HG03139 (cell line): ENCODE results near the gene TMEM130.

Source experiments
- ATAC-seq: cut with Tn5 transposase; IDR thresholded peaks from one replicate; pipeline ENCODE4 v1.9.1; 2021; ENCODE audit not compliant: unreplicated experiment

Gene TMEM130

DNA sequence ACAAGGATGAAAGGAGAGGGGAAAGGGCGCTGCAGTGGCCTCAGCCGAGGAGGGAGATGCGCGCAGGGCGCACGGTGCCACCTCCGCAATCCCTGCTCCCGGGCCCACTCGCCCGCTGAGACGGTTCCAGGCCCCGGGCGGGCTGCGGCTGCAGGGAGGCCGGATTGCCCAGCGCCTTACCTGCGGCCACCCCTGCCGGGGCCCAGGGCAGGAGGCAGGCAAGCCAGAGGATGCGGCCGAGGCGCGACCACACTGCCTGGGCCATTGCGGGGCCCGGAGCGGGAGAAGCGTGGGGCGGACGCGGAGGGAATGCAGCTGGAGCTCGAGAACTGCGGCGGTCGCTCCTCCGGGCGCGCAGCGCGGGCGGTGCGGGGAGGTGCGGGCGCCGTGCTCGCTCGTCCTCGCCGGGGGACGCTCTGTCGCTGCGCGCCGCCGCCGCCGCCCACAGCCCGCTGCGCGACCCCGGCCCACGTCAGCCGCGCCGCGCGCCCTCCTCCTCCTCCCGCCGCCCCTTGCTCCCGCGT lies at the start of gene TMEM130:
Gene TMEM130, minus strand, starts transcription at position 418 of the 524 bp plus-strand sequence. Its CDS starts 153 bp downstream, at position 265.
- no peak for ATAC-seq

DNA sequence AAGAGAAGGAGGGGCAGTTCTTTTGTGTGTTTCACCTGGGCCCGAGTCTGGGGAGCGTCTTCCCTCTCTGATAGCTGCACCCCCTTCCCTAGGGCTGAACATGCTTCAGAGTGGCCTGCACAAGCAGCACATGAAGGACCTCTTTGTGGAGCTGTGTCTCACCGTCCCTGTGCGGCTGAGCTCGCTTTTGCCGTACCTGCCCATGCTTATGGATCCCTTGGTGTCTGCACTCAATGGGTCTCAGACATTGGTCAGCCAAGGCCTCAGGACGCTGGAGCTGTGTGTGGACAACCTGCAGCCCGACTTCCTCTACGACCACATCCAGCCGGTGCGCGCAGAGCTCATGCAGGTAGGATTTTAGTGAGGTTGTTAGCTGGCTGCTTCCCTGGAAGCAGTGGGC lies 47.5 kb upstream of the TMEM130 start:
- ATAC-seq = no peak

DNA sequence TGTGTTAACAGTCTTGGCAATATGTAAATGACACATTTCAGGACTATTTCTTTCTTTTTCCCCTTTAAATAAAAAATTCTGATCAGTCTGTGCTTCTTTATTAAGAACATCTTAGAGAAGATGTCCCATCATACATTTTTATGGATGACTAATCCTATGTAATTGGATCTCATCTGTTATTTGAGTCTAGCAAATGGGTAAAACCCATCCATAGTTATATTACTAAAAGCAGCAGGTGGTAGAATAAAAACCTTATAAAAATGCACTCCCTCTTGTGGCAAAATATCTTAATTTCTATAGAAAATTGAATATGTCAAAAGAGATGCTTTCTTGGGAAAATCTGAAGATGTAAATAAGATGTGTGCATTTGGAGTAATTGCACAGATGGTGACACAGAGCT lies 43.8 kb upstream of the TMEM130 start:
- ATAC-seq = no peak

GRCh38 chr7:98913026-98913425 lies 43.2 kb upstream of the TMEM130 start:
- ATAC-seq = no peak

GRCh38 chr7:98911916-98912315 lies 42.1 kb upstream of the TMEM130 start:
- no peak for ATAC-seq

GRCh38 chr7:98910427-98910826 lies 40.6 kb upstream of the TMEM130 start:
- no peak for ATAC-seq

DNA sequence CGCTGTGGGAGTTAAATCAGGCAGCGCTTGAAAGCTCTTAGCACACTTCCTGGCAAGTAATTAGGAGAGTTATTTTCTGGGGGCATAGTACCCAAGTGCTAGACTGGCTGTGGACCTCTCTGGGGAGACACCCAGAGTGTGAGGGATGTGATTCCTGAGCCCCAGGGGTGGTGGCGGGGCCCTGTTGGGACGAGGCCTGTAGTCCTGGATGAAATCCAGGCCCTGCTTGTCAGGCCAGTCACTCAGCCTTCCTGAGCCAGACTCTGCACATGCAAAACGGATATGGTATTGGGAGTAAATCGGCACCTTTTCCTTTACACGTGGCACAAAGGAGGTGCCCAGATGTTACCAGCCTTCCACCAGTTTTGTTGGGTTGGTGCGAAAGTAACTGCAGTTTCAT lies 39.7 kb upstream of the TMEM130 start:
- ATAC-seq = no peak

DNA sequence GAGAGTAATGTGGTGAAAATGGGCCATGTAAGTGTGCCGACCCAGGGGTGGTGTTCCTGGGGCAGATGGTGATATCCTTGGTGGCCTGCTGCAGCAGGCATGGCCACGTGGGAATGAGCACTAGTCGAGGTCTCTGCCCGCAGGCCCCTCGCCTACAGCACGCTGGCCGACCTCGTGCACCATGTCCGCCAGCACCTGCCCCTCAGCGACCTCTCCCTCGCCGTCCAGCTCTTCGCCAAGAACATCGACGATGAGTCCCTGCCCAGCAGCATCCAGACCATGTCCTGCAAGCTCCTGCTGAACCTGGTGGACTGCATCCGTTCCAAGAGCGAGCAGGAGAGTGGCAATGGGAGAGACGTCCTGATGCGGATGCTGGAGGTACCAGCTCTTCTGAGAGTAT lies 38.8 kb upstream of the TMEM130 start:
- no peak for ATAC-seq

GRCh38 chr7:98907570-98907969 lies 37.8 kb upstream of the TMEM130 start:
- no peak for ATAC-seq

DNA sequence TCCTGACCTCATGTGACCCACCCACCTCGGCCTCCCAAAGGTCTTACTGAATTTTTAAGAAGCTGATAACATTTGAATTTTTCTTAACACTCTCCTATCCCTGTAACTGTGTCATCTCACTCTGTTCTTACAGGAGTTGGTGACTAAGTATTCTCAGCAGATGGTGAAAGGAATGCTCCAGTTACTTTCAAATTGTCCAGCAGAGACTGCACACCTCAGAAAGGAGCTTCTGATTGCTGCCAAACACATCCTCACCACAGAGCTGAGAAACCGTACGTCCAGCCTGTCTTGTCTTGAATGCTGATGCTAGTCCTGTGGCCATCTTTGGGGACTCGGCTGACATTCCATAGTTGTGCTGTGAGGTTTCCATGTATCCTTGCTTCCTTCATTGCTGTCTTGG lies 33.4 kb upstream of the TMEM130 start:
- ATAC-seq = no peak

DNA sequence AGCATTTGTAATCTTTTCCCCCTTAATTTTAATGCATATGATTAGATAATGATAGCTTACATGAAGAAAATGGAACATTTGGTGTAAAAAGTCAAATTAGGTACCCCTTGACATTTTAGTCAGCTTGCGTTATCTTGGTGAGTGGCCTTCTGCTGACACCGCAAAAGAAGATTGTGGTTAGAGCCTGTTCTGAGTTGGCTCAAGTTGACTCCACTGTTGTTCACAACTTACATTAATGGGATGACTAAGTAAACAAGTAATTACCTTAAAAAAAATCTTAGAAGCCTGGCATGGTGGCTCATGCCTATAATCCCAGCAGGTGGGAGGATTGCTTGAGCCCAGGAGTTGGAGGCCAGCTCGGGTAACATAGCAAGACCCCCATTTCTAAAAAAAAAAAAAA lies 32.7 kb upstream of the TMEM130 start:
- ATAC-seq = no peak

- ATAC-seq = no peak
Observed at GRCh38 chr7:98900815-98901214, 31.0 kb upstream of the TMEM130 start.

- ATAC-seq = no peak
Observed at GRCh38 chr7:98899816-98900215, 30.0 kb upstream of the TMEM130 start.

DNA sequence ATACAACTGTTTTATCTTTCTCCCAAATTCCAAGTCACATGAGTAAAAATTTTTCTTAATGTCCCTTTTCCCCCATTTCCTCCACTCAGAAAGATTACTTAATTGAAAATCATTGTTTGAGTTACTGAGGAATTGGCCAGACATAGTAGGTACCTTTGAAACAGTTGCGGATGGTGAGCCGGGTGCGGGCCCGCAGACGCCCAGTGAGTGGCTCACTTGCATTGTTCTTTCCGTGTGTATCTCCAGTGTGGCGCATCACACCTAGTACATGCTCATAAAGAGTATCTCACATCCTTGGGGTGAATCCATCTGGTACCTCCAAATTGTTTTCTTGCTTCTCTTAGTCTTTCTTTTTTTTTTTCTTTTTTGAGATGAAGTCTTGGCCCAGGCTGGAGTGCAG lies 22.8 kb upstream of the TMEM130 start:
- no peak for ATAC-seq

- ATAC-seq = no peak
Observed at GRCh38 chr7:98887038-98887437, 17.2 kb upstream of the TMEM130 start.

DNA sequence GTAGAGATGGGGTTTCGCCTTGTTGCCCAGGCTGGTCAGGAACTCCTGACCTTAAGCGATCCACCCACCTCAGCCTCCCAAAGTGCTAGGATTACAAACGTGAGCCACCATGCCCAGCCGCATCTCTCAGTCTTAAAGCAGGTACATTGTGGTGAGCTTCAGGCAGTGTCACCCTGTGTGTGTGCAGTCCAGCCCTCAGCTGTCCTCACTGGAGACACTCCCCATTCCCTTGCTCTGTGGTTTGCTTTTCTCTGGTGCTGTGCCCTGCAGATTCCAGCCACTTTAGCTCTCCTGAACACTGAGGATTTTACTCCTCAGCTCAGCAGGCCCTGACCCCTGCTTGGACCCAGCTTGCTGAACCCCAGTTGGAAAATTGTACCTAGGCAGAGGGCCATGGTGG lies 14.6 kb upstream of the TMEM130 start:
- ATAC-seq = no peak

DNA sequence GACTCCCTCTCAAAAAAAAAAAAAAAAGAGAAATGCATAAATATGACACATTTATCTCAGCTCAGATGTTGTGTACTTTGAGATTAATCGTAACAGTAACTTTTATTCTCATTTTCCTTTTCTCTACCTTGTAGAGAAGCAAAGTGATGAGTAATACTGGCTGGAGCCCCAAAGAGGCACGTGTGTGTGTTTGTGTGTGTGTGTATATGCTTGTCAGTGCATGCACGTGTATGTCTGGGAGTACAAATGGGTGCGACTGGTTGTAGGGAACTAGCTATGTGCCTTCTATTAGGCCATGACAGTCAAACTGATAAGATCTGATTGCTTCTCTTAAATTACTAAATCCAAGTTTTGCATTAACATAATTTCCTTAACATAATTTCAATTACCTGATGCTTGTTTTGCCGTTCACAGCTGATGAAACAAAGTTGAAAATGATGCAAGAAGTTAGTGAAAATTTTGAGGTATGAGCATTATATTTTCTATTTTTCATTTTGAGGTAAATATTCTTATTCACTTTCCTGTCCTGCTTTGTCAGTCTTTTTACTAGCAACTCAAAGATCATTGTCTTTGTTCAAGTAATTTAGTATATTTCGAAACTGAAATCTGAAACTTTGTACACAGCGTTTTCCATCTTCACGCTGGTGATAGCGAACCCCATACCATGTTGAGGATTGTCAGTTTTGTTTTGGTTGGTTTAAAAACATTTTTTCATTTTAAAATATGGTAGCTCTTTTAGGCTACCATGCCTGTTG lies 11.9 kb upstream of the TMEM130 start:
- ATAC-seq = no peak

DNA sequence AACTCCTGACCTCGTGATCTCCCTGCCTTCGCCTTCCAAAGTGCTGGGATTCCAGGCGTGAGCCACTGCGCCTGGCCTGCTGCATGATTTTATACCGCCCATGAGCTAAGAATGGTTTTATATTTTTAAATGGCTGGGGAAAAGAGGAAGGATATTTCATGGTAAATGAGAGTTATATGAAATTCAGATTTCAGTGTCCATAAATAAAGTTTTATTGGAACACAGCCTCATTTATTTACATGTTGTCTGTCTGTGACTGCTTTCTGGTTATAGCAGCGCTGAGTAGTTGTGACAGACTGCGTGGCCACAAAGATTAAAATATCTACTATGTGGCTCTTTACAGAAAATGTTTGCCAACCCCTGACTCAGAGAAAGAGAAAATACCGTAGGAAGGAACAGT lies 10.7 kb upstream of the TMEM130 start:
- no peak for ATAC-seq

GRCh38 chr7:98879979-98880315 lies 10.1 kb upstream of the TMEM130 start:
- ATAC-seq = no peak

DNA sequence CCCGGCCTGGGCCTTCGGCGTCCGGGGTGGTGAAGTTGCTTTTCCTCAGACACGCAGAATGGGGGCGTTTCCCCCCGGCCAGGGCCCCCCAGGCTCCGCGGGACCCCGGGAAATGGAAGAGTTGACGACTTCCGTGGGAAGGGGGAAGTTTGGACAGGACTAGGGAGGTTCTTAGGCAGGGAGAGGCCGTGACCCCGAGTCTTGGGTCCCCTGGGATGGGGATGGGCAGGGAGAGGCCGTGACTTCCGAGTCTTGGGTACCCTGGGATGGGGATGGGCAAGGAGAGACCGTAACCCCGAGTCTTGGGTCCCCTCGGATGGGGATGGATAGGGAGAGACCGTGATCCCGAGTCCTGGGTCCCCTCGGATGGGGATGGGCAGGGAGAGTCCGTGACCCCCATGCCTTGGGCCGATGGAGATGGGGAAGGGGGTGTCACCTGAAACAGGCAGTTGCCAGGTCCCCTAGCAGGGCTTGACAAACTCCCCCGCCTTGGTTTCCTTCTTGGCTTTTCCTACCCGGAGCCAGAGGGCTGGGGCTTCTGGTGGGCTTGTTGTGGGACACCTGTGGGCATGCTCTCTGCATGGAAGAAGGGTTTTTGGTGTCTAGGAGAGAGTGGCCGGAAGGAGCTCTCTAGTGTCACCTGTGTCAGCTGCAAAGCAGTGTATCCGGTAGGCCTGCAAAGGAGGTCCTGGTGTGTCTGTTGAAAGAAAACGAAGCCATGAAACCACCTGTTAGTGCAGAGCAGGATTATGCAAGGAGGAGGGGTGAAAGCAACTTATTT lies 9.6 kb upstream of the TMEM130 start:
- peak; percentile 78 for ATAC-seq

DNA sequence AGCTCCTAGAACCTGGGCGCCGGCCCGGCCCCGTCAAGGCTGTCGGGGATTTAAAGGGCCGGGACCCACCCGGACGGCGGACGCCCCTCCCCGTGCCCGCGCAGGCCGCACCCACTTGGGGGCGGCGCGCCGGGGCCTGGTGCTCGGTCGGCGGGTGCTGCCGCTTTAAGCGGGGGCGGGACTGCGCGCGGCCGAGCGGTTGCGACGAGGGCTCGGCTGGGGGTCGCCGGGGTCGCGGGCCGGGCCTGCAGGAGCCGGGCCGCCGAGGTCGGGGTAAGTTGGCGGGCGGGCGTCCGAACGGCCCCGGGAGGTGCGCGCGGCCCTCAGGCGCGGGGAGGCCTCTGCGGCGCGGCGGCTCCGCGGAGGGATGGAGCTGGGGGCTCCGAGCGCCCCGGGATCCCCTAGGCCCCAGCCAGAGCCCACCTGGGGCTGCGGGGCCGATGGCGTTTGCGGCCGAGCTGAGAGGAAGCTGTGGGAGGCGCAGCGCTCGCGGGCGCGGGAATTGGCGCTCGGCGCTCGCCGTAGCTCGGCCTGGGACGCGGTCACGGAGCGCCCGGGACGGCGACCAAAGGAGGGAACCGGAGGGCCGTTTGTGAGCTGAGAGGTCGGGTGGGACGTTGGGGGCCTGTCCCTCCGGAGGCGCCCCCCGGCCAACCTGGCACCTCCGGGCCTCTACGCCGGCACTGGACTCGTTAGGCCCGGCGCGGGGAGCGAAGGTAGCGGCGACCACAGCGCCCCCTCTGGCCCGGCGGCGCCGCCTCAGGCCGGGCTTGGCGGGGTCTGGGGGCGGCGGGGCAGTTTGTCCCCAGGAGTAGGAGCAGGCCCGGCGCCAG lies 8.8 kb upstream of the TMEM130 start, which contains the start of gene TRRAP:
Gene TRRAP, plus strand, starts transcription at position 168 of the 833 bp plus-strand sequence. CDS start 2,619 bp downstream, outside the sequence.
- peak; percentile 65 for ATAC-seq
